ENCODE results near the gene ARL6IP6. TPM values are rescaled to one million over a fixed set of nuclear protein-coding genes. Genes with fewer than 3 reads are reported as not detected.

The ARL6IP6 gene
- total and polyA plus RNA-seq, 2 of the 13 experiments (the other 11 are each of a cell fraction or from before 2014, with no cell fraction given), result 45.0 to 65.9 TPM

- TF ChIP-seq, protein P1, sequence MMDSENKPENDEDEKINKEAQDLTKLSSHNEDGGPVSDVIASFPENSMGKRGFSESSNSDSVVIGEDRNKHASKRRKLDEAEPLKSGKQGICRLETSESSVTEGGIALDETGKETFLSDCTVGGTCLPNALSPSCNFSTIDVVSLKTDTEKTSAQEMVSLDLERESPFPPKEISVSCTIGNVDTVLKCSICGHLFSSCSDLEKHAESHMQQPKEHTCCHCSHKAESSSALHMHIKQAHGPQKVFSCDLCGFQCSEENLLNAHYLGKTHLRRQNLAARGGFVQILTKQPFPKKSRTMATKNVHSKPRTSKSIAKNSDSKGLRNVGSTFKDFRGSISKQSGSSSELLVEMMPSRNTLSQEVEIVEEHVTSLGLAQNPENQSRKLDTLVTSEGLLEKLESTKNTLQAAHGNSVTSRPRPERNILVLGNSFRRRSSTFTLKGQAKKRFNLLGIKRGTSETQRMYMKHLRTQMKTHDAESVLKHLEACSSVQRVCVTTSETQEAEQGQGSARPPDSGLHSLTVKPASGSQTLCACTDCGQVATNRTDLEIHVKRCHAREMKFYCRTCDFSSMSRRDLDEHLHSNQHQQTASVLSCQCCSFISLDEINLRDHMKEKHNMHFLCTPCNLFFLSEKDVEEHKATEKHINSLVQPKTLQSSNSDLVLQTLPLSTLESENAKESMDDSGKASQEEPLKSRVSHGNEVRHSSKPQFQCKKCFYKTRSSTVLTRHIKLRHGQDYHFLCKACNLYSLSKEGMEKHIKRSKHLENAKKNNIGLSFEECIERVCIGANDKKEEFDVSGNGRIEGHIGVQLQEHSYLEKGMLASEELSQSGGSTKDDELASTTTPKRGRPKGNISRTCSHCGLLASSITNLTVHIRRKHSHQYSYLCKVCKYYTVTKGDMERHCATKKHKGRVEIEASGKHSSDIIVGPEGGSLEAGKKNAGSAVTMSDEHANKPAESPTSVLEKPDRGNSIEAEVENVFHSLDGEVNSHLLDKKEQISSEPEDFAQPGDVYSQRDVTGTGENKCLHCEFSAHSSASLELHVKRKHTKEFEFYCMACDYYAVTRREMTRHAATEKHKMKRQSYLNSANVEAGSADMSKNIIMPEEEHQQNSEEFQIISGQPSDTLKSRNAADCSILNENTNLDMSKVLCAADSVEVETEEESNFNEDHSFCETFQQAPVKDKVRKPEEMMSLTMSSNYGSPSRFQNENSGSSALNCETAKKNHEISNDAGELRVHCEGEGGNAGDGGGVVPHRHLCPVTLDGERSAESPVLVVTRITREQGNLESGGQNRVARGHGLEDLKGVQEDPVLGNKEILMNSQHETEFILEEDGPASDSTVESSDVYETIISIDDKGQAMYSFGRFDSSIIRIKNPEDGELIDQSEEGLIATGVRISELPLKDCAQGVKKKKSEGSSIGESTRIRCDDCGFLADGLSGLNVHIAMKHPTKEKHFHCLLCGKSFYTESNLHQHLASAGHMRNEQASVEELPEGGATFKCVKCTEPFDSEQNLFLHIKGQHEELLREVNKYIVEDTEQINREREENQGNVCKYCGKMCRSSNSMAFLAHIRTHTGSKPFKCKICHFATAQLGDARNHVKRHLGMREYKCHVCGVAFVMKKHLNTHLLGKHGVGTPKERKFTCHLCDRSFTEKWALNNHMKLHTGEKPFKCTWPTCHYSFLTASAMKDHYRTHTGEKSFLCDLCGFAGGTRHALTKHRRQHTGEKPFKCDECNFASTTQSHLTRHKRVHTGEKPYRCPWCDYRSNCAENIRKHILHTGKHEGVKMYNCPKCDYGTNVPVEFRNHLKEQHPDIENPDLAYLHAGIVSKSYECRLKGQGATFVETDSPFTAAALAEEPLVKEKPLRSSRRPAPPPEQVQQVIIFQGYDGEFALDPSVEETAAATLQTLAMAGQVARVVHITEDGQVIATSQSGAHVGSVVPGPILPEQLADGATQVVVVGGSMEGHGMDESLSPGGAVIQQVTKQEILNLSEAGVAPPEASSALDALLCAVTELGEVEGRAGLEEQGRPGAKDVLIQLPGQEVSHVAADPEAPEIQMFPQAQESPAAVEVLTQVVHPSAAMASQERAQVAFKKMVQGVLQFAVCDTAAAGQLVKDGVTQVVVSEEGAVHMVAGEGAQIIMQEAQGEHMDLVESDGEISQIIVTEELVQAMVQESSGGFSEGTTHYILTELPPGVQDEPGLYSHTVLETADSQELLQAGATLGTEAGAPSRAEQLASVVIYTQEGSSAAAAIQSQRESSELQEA (CRISPR knock-in tag; IDR thresholded peaks at IDR 0.05; ENCODE audit: not compliant biosample characterization), result peak; percentile 95
- TF ChIP-seq PRDM15 (CRISPR knock-in tag; IDR thresholded peaks at IDR 0.05), result peak; percentile 28
- peak; percentile 86 for TF ChIP-seq GTF3A (CRISPR knock-in tag; conservative IDR thresholded peaks at IDR 0.05)
- TF ChIP-seq ATF7-NPFF (CRISPR knock-in tag; IDR thresholded peaks at IDR 0.05; ENCODE audit: low read depth), result peak; percentile 64; the same call in 1 of the 2 replicates
- TF ChIP-seq ZBED4 (CRISPR knock-in tag; IDR thresholded peaks at IDR 0.05; ENCODE audit: borderline replicate concordance), result peak; percentile 43; the same call in 1 of the 2 replicates
- peak; percentile 88 for TF ChIP-seq ZNF772 (CRISPR knock-in tag; IDR thresholded peaks at IDR 0.05)
- peak; percentile 97 for TF ChIP-seq AGO2 (optimal IDR thresholded peaks at IDR 0.05; ENCODE audit: low read depth, low read length)
- TF ChIP-seq ZNF333 (CRISPR knock-in tag; IDR thresholded peaks at IDR 0.05; ENCODE audit: borderline replicate concordance), result no peak; the same call in 1 of the 2 replicates
- TF ChIP-seq ZNF317 (CRISPR knock-in tag; IDR thresholded peaks at IDR 0.05), result peak; percentile 86
- TF ChIP-seq ZFP36L2 (CRISPR knock-in tag; IDR thresholded peaks at IDR 0.05), result no peak
- no peak for TF ChIP-seq CENPT (CRISPR knock-in tag; IDR thresholded peaks at IDR 0.05; ENCODE audit: low read depth)
- peak; percentile 65 for TF ChIP-seq MED1 (CRISPR knock-in tag; IDR thresholded peaks at IDR 0.05)
These were observed at the start of gene ARL6IP6 (continued) for GRCh38 chr2:152718076-152718908.
